ENCODE measurements around the gene TSSK1B.
A peak's percentile ranks its signal among the peaks of the same experiment; 100 is the strongest.

TSSK1B gene

GRCh38 chr5:113451797-113452196, 17.0 kb upstream of the TSSK1B start:
- TF ChIP-seq CTCF (conservative IDR thresholded peaks at IDR 0.05; ENCODE audit: low read length), result no peak

GRCh38 chr5:113450929-113451328, 16.1 kb upstream of the TSSK1B start:
- H3K4me3 ChIP-seq (ENCODE audit: low read length), result no peak overlapping the region
- no peak for TF ChIP-seq CTCF (conservative IDR thresholded peaks at IDR 0.05; ENCODE audit: low read length)
- no peak for DNase-seq (ENCODE audit: low read depth)

More at GRCh38 chr5:113451797-113452196, 17.0 kb upstream of the TSSK1B start:
- no peak overlapping the region for H3K4me3 ChIP-seq (ENCODE audit: low read length)
- peak; percentile 8 for DNase-seq (ENCODE audit: low read depth)

GRCh38 chr5:113450462-113450861, 15.7 kb upstream of the TSSK1B start:
- TF ChIP-seq CTCF (conservative IDR thresholded peaks at IDR 0.05; ENCODE audit: low read length), result no peak
- DNase-seq (ENCODE audit: low read depth), result no peak
- H3K4me3 ChIP-seq (ENCODE audit: low read length), result no peak overlapping the region

- no peak for TF ChIP-seq CTCF (conservative IDR thresholded peaks at IDR 0.05; ENCODE audit: low read length)
- no peak for DNase-seq (ENCODE audit: low read depth)
- H3K4me3 ChIP-seq (ENCODE audit: low read length), result no peak overlapping the region
These were observed 13.5 kb upstream of the TSSK1B start for GRCh38 chr5:113448252-113448651.

- TF ChIP-seq CTCF (conservative IDR thresholded peaks at IDR 0.05; ENCODE audit: low read length), result peak; percentile 32
- DNase-seq (ENCODE audit: low read depth), result peak; percentile 4
- H3K4me3 ChIP-seq (ENCODE audit: low read length), result no peak overlapping the region
These were observed 12.8 kb upstream of the TSSK1B start for GRCh38 chr5:113447498-113448050.

- DNase-seq (ENCODE audit: low read depth), result no peak
- no peak overlapping the region for H3K4me3 ChIP-seq (ENCODE audit: low read length)
- no peak for TF ChIP-seq CTCF (conservative IDR thresholded peaks at IDR 0.05; ENCODE audit: low read length)
These were observed 11.7 kb upstream of the TSSK1B start for GRCh38 chr5:113446358-113446927.

- no peak for DNase-seq (ENCODE audit: low read depth)
- no peak for TF ChIP-seq CTCF (conservative IDR thresholded peaks at IDR 0.05; ENCODE audit: low read length)
These were observed 2.3 kb upstream of the TSSK1B start for GRCh38 chr5:113437111-113437510.

More at GRCh38 chr5:113437111-113437510, 2.3 kb upstream of the TSSK1B start:
- no peak overlapping the region for H3K4me3 ChIP-seq (ENCODE audit: low read length)

Measured in AG10803 (cell line).